Smooth muscle cell (in vitro differentiated cells): ENCODE measurements around the gene ADAMTS14. TPM values are rescaled to one million over a fixed set of nuclear protein-coding genes. Genes with fewer than 3 reads are reported as not detected.
"Not testable (repeated sequence)": the region's sequence is repeated elsewhere in the genome, so short reads cannot be mapped to it uniquely, and the experiment has no call there.

Source experiments
- DNase-seq: peaks from one replicate; lab custom pipeline; 2025; ENCODE audit not compliant: unreplicated experiment; lab: John Stamatoyannopoulos, UW
- H2AFZ ChIP-seq: fragments of 200-600 bp; sonication (generic); 2 replicates; pipeline ENCODE4 v1.6.0; 2016; ENCODE audit warnings: antibody characterized with exemption, low read depth, mild to moderate bottlenecking
- H3F3A ChIP-seq: fragments of 200-600 bp; sonication (generic); 2 replicates; pipeline ENCODE4 v1.6.0; 2017; ENCODE audit warnings: antibody characterized with exemption, low read depth
- H3K27ac ChIP-seq: fragments of 200-600 bp; sonication (generic); 2 replicates; pipeline ENCODE4 v1.5.1; 2016; ENCODE audit warnings: low read depth, mild to moderate bottlenecking
- H3K27me3 ChIP-seq: fragments of 200-600 bp; sonication (generic); 2 replicates; pipeline ENCODE4 v1.6.1; 2016; ENCODE audit warnings: low read depth, mild to moderate bottlenecking
- H3K36me3 ChIP-seq: fragments of 200-600 bp; sonication (generic); 2 replicates; pipeline ENCODE4 v1.5.1; 2016; ENCODE audit warnings: low read depth
- H3K4me1 ChIP-seq: fragments of 200-600 bp; sonication (generic); 2 replicates; pipeline ENCODE4 v1.5.1; 2016; ENCODE audit warnings: low read depth
- H3K4me2 ChIP-seq: fragments of 200-600 bp; sonication (generic); 2 replicates; pipeline ENCODE4 v1.6.0; 2016; ENCODE audit warnings: mild to moderate bottlenecking
- H3K4me3 ChIP-seq: fragments of 200-600 bp; sonication (generic); 2 replicates; pipeline ENCODE4 v1.5.1; 2016; ENCODE audit warnings: mild to moderate bottlenecking
- H3K79me2 ChIP-seq: fragments of 200-600 bp; sonication (generic); 2 replicates; pipeline ENCODE4 v1.6.0; 2016; ENCODE audit warnings: low read depth, mild to moderate bottlenecking
- H3K9ac ChIP-seq: fragments of 200-600 bp; sonication (generic); 2 replicates; pipeline ENCODE4 v1.6.0; 2016; ENCODE audit warnings: low read depth
- H3K9me3 ChIP-seq: fragments of 200-600 bp; sonication (generic); replicated peaks from 2 replicates; pipeline ENCODE4 v1.5.1; 2016; ENCODE audit warnings: low read depth
- H4K20me1 ChIP-seq: fragments of 200-600 bp; sonication (generic); 2 replicates; pipeline ENCODE4 v1.6.0; 2016; ENCODE audit warnings: low read depth
- CTCF ChIP-seq: fragments of 200-600 bp; sonication (generic); IDR thresholded peaks from 2 replicates; pipeline ENCODE4 v1.5.1; 2017; ENCODE audit warnings: borderline replicate concordance, mild to moderate bottlenecking, antibody characterized with exemption; ENCODE audit not compliant: insufficient read depth, poor library complexity, severe bottlenecking
- WGBS: methylation state at CpG from one replicate; pipeline ENCODE4 v1.1.7; 2016; ENCODE audit warnings: low lambda C conversion rate; 5-methylcytosine and 5-hydroxymethylcytosine counted together
- polyA plus RNA-seq: library from polyadenylated mRNA; unstranded; fragments of >200 nt; fragmentation: Nextera tagmentation; extraction: Ambion mirVana; gene quantifications from 2 replicates; pipeline ENCODE4 v1.2.1, GENCODE V29; 2016
- total RNA-seq: library from RNA; depleted of rRNA; stranded (reverse); fragments of >200 nt; gene quantifications from 2 replicates; pipeline ENCODE4 v1.2.3, GENCODE V29; 2014

ADAMTS14 gene
- total and polyA plus RNA-seq, 2 experiments from 2014 or later, result 6.3 to 10.1 TPM

DNA sequence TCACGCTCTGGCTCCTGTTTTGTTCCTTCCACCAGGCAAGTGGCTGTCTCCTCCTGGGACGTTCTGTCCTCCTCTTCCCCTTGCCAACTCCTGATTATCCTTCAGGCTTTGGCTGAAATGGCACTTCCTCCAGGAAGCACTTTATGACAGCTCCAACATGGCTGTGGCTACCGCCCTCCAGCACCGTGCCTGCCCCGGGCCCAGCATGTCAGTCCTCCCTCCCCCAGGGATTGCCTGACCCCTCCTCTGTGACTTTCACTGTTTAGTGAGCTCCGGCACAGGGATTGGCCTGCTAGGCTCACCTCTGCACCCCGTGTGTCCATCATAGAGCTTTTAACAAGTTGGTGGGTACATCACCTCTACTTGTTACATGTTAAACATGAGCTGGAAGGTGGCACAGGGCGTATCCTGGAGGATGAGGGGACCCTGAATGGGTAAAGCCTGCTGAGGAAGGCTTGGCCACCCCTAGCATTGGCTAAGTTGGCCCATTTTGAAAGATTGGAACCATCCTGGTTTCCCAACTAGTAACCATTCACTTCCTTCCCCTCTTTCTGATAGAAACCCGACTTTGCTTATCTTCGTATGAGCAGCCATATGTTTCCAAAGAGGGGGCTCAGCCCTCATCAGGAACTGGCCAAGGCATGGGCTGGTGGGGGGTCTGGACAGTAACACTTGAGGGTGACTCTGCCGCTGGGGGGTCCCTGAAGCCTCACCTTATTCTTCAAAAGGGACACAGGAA lies 10.5 kb upstream of the ADAMTS14 start:
- no peak overlapping the region for H3K4me3 ChIP-seq
- no peaks in the 10 kb centered on the region for H3K79me2 ChIP-seq
- no peaks in the 10 kb centered on the region for H4K20me1 ChIP-seq
- H3K4me2 ChIP-seq, result peak overlapping the region; percentile 9
- H3K27me3 ChIP-seq, result no peaks in the 10 kb centered on the region
- WGBS, result 78% methylated on average over 11 of the region's 11 CpGs
- no peaks in the 10 kb centered on the region for H3K36me3 ChIP-seq
- H2AFZ ChIP-seq, result peak overlapping the region; percentile 4
- TF ChIP-seq CTCF, result no peak
- H3K9me3 ChIP-seq, result no peaks in the 10 kb centered on the region
- peak overlapping the region; percentile 84 for H3K27ac ChIP-seq
- H3K4me1 ChIP-seq, result peaks cover 22% of the 10 kb centered on the region
- H3K9ac ChIP-seq, result peak overlapping the region; percentile 38
- H3F3A ChIP-seq, result peaks cover 35% of the 10 kb centered on the region
- DNase-seq, result no peak

DNA sequence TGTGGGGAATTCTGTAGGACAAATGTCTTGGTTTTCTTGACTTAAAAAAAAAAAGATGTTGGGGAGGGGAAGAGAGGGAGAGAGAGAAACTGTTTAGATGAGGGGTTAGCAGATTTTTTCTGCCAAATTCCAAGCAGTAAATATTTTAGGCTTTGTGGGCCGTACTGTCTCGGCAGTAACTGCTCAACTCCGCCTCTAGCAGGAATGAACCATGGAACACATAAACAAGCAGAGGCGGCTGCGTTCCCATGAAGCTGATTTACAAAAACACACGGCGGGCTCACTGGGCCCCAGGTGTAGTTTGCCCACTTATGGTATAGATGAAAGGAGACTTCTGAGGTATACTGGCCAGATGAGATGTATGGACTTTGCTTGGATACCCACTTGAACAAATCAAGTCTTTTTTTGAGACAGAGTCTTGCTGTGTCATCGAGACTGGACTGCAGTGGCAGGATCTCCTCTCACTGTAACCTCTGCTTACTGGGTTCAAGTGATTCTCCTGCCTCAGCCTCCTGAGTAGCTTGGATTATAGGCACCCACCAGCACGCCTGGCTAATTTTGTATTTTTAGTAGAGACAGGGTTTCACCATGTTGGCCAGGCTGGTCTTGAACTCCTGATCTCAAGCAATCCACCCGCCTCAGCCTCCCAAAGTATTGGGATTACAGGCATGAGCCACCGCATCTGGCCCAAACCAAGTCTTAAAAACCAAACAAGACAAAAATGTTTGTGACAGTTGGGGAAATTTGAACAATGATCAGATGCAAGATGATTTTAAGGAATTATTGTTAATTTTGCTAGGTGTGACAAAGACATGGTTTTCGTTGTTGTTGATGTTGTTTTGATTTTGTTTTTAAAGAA lies 9.7 kb upstream of the ADAMTS14 start:
- no peaks in the 10 kb centered on the region for H3K27me3 ChIP-seq
- H3K4me1 ChIP-seq, result peaks cover 17% of the 10 kb centered on the region
- no peaks in the 10 kb centered on the region for H3K36me3 ChIP-seq
- no peaks in the 10 kb centered on the region for H4K20me1 ChIP-seq
- H2AFZ ChIP-seq, result peak overlapping the region; percentile 4
- H3K4me3 ChIP-seq, result no peak overlapping the region
- peak overlapping the region; percentile 38 for H3K9ac ChIP-seq
- WGBS, result 37% methylated on average over 12 of the region's 12 CpGs
- no peak for TF ChIP-seq CTCF
- peaks cover 29% of the 10 kb centered on the region for H3F3A ChIP-seq
- peak overlapping the region; percentile 84 for H3K27ac ChIP-seq
- peak overlapping the region; percentile 9 for H3K4me2 ChIP-seq
- H3K9me3 ChIP-seq, result no peaks in the 10 kb centered on the region
- H3K79me2 ChIP-seq, result no peaks in the 10 kb centered on the region
- no peak for DNase-seq

- H3K79me2 ChIP-seq, H3K36me3 ChIP-seq, H3K4me3 ChIP-seq, H3K27me3 ChIP-seq, H4K20me1 ChIP-seq, DNase-seq, H3K9me3 ChIP-seq, H2AFZ ChIP-seq: not testable (repeated sequence)
- H3K9ac ChIP-seq, result peak overlapping the region; percentile 91
- H3K4me1 ChIP-seq, result peaks cover 17% of the 10 kb centered on the region
- peak overlapping the region; percentile 95 for H3K27ac ChIP-seq
- 76% methylated on average over 10 of the region's 10 CpGs for WGBS
- H3F3A ChIP-seq, result peaks cover 28% of the 10 kb centered on the region
- H3K4me2 ChIP-seq, result peak overlapping the region; percentile 11
Measured at GRCh38 chr10:70663458-70664409, 8.6 kb upstream of the ADAMTS14 start.
